K562 (cell line): Measurements from ENCODE around the gene FITM2. TPM values are rescaled to one million over a fixed set of nuclear protein-coding genes. Genes with fewer than 3 reads are reported as not detected.
"Not testable (repeated sequence)": the region's sequence is repeated elsewhere in the genome, so short reads cannot be mapped to it uniquely, and the experiment has no call there.

Source experiments
- ATAC-seq: fragments of 200-7000 bp; cut with Tn5 transposase; 3 replicates; pipeline ENCODE4 v1.9.1; 2020; ENCODE audit warnings: moderate library complexity
- BruUV-seq: library from RNA; stranded (reverse); fragments of 400-500 nt; replicated peaks from 2 replicates; lab custom pipeline; 2021; lab: Mats Ljungman, UMichigan
- CTCF ChIA-PET: fragments of 300-600 bp; formaldehyde crosslinking; extraction: SDS; loops from one replicate; lab custom pipeline; 2021; ENCODE audit warnings: low intra/inter-chr PET ratio; lab: Yijun Ruan, JAX
- POLR2A ChIA-PET: fragments of 300-600, 350-650 bp; sonication (Branson Sonifier 250); formaldehyde crosslinking; extraction: SDS; loops from one replicate; lab custom pipeline; 2021; ENCODE audit warnings: antibody characterized with exemption, inconsistent platforms; lab: Yijun Ruan, JAX
- DNase-seq, 4 experiments: peaks; one replicate each; pipeline versions ENCODE4 v3.0.0 to v3.0.0-alpha.2; 2011 to 2018; ENCODE audit warnings: low spot score in 3 of 4, mixed read lengths in 3 of 4; ENCODE audit errors: extremely low read depth in 1 of 4
- FAIRE-seq: peaks from 2 replicates; lab custom pipeline; 2011; peaks lifted over from hg19 to GRCh38; lab: Jason Lieb, UNC
- H2AFZ ChIP-seq: 2 replicates; pipeline ENCODE4 v1.6.0; 2011; ENCODE audit warnings: low read depth, low read length, control low read depth, inconsistent platforms
- H3K27ac ChIP-seq: fragments of 200-600 bp; 3 replicates; pipeline ENCODE4 v1.8.0; 2011; ENCODE audit warnings: low read depth, mild to moderate bottlenecking, control low read depth, inconsistent platforms, low read length, moderate library complexity, mixed read lengths; ENCODE audit errors: extremely low read depth
- H3K27me3 ChIP-seq, 2 experiments: fragments of 300-600 bp in 1 of 2; 2 replicates in 1 of 2; 3 replicates in 1 of 2; pipeline versions ENCODE4 v1.6.0 to v1.8.0; 2011; ENCODE audit warnings: inconsistent platforms in 2 of 2, low read length in 2 of 2, mild to moderate bottlenecking in 1 of 2, mixed read lengths in 1 of 2, moderate library complexity in 1 of 2; ENCODE audit not compliant: control insufficient read depth in 2 of 2, insufficient read depth in 2 of 2
- H3K36me3 ChIP-seq: fragments of 300-600 bp; 3 replicates; pipeline ENCODE4 v1.8.0; 2011; ENCODE audit warnings: mild to moderate bottlenecking, low read length, inconsistent platforms; ENCODE audit not compliant: control insufficient read depth, insufficient read depth
- H3K4me1 ChIP-seq, 2 experiments: fragments of 200-600 bp in 1 of 2; replicated peaks in 1 of 2; 2 replicates in 1 of 2; 3 replicates in 1 of 2; pipeline versions ENCODE4 v1.5.1 to v1.8.0; 2011; ENCODE audit warnings: inconsistent platforms in 2 of 2, low read length in 2 of 2, mild to moderate bottlenecking in 1 of 2, mixed read lengths in 1 of 2, moderate library complexity in 1 of 2; ENCODE audit not compliant: control insufficient read depth in 2 of 2, insufficient read depth in 2 of 2
- H3K4me2 ChIP-seq: 2 replicates; pipeline ENCODE4 v1.6.1; 2011; ENCODE audit warnings: low read length, control low read depth, inconsistent platforms, mixed read lengths; ENCODE audit not compliant: insufficient read depth
- H3K4me3 ChIP-seq: fragments of 200-600 bp; sonication (generic), shearing (Covaris generic); 2 replicates; pipeline ENCODE4 v1.5.1; 2016; ENCODE audit warnings: control low read depth, inconsistent platforms
- H3K79me2 ChIP-seq: fragments of 200-600 bp; 3 replicates; pipeline ENCODE4 v1.8.0; 2011; ENCODE audit warnings: low read length, inconsistent platforms; ENCODE audit not compliant: control insufficient read depth, insufficient read depth
- H3K9ac ChIP-seq, 2 experiments: 2 replicates each; pipeline versions ENCODE4 v1.6.0 to v1.6.1; 2011; ENCODE audit warnings: low read depth in 2 of 2, low read length in 2 of 2, control low read depth in 1 of 2, inconsistent platforms in 1 of 2, mild to moderate bottlenecking in 1 of 2, mixed read lengths in 1 of 2; ENCODE audit not compliant: insufficient read depth in 1 of 2
- H3K9me1 ChIP-seq: one replicate; pipeline ENCODE4 v1.6.0; 2011; ENCODE audit warnings: inconsistent platforms, mild to moderate bottlenecking, low read length, moderate library complexity; ENCODE audit not compliant: control insufficient read depth, insufficient read depth
- H3K9me3 ChIP-seq: replicated peaks from 2 replicates; pipeline ENCODE4 v1.5.1; 2011; ENCODE audit warnings: low read depth, low read length, inconsistent platforms; ENCODE audit not compliant: control insufficient read depth, insufficient read depth
- H4K20me1 ChIP-seq: replicated peaks from 2 replicates; pipeline ENCODE4 v1.6.1; 2011; ENCODE audit warnings: low read length, inconsistent platforms, mixed read lengths; ENCODE audit not compliant: control insufficient read depth, insufficient read depth
- BCOR ChIP-seq: fragments of 450-650 bp; IDR thresholded peaks from 2 replicates; pipeline ENCODE4 v1.6.1; 2016
- ESRRA ChIP-seq: fragments of 450-650 bp; IDR thresholded peaks from 2 replicates; pipeline ENCODE4 v1.6.1; 2014; ENCODE audit warnings: low read depth, mild to moderate bottlenecking, moderate library complexity, borderline replicate concordance
- HEY1 ChIP-seq: fragments of 250-450 bp; sonication (Bioruptor Pico); IDR thresholded peaks from 2 replicates; pipeline ENCODE4 v1.5.0; 2020; ENCODE audit warnings: mild to moderate bottlenecking, moderate library complexity, borderline replicate concordance
- MTA1 ChIP-seq: fragments of 450-650 bp; IDR thresholded peaks from 2 replicates; pipeline ENCODE4 v1.6.1; 2017; ENCODE audit warnings: borderline replicate concordance
- RBM25 ChIP-seq: fragments of 200-400 bp; formaldehyde crosslinking; IDR thresholded peaks from 2 replicates; pipeline ENCODE4 v1.6.1; 2018; ENCODE audit warnings: low read length, low read depth, moderate library complexity; ENCODE audit not compliant: severe bottlenecking
- RNF2 ChIP-seq: sonication (generic); IDR thresholded peaks from 2 replicates; pipeline ENCODE4 v1.6.1; 2016
- SIX5 ChIP-seq, 2 experiments: IDR thresholded peaks; 2 replicates each; pipeline ENCODE4 v1.6.1; 2011; ENCODE audit warnings: low read length in 2 of 2, borderline replicate concordance in 1 of 2, low read depth in 1 of 2, mild to moderate bottlenecking in 1 of 2, moderate library complexity in 1 of 2; ENCODE audit not compliant: insufficient read depth in 1 of 2
- ZKSCAN1 ChIP-seq: fragments of 150-350 bp; IDR thresholded peaks from 2 replicates; pipeline ENCODE4 v1.6.1; 2016; ENCODE audit warnings: low read depth, low read length
- WGBS: fragments of 100-300 bp; shearing (Covaris generic); methylation state at CpG from one replicate; pipeline ENCODE4 v1.1.6; 2016; ENCODE audit warnings: low coverage, mixed read lengths; ENCODE audit not compliant: insufficient coverage; ENCODE audit errors: missing lambda C conversion rate; 5-methylcytosine and 5-hydroxymethylcytosine counted together
- in situ Hi-C: fragments of 300-500 bp; cut with MboI; formaldehyde crosslinking; loops from 4 replicates; pipeline ENCODE4 v1.15.0; 2018; ENCODE audit warnings: inconsistent platforms, mixed read lengths
- intact Hi-C: fragments of 100-400 bp; cut with micrococcal nuclease; formaldehyde crosslinking; loops from 2 replicates; pipeline ENCODE4 v1.14.2; 2022
- polyA plus RNA-seq, 8 experiments: library from polyadenylated mRNA; depleted of rRNA in 4 of 8; stranded (reverse) in 5 of 8; unstranded in 3 of 8; fragments of >200 nt; fragmentation: Nextera tagmentation in 2 of 8; fragmentation: Illumina TruSeq in 1 of 8; extraction: Ambion mirVana in 2 of 8; extraction: Trizol in 1 of 8; gene quantifications; 2 replicates each; pipeline versions ENCODE4 v1.2.1 to v1.2.3, GENCODE V29; 2011 to 2014; ENCODE audit warnings: inconsistent platforms in 1 of 8, missing spikeins in 1 of 8
- total RNA-seq, 7 experiments: library from RNA; depleted of rRNA in 6 of 7; stranded (reverse); fragments of >200 nt in 6 of 7; fragmentation: Illumina TruSeq in 2 of 7; extraction: Trizol in 2 of 7; gene quantifications; 2 replicates each; pipeline versions ENCODE4 v1.2.1 to v1.2.3, GENCODE V29; 2011 to 2021; ENCODE audit warnings: low replicate concordance in 1 of 7
- TF ChIP-seq, protein P1 (sequence below): sonication (generic); formaldehyde crosslinking; IDR thresholded peaks from 2 replicates; pipeline ENCODE4 v1.8.1; 2023; ENCODE audit warnings: mild to moderate bottlenecking, missing genetic modification reagents, moderate library complexity
- TF ChIP-seq, protein P2 (sequence below): fragments of 250-450 bp; sonication (Bioruptor Pico); IDR thresholded peaks from 2 replicates; pipeline ENCODE4 v1.5.1; 2021; ENCODE audit warnings: mild to moderate bottlenecking

The FITM2 gene
- total and polyA plus RNA-seq, 9 of the 15 experiments (the other 6 are each of a cell fraction or from before 2014, with no cell fraction given), result 0.64 to 2.8 (median 1.8) TPM

DNA sequence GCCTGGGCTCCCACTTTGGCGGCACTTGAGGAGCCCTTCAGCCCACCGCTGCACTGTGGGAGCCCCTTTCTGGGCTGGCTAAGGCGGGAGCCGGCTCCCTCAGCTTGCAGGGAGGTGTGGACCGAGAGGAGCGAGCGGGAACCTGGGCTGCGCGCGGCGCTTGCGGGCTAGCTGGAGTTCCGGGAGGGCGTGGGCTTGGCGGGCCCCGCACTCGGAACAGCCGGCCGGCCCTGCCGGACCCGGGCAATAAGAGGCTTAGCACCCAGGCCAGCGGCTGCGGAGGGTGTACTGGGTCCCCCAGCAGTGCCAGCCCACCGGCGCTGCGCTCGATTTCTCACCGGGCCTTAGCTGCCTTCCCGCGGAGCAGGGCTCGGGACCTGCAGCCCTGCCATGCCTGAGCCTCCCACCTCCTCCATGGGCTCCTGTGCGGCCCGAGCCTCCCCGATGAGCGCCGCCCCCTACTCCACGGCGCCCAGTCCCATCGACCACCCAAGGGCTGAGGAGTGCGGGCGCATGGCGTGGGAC is 11.9 kb downstream of the FITM2 start:
- H3K9me3 ChIP-seq, H3K9me1 ChIP-seq, H2AFZ ChIP-seq, H3K79me2 ChIP-seq, H3K4me1 ChIP-seq, BruUV-seq, H4K20me1 ChIP-seq, H3K4me3 ChIP-seq, DNase-seq, H3K27ac ChIP-seq, in situ Hi-C loops, H3K4me2 ChIP-seq, H3K9ac ChIP-seq, H3K36me3 ChIP-seq, CTCF ChIA-PET, intact Hi-C loops, ATAC-seq, FAIRE-seq: not testable (repeated sequence)
- 55% methylated on average over 20 of the region's 42 CpGs for WGBS
- H3K27me3 ChIP-seq, result peaks cover 3 to 23% of the 10 kb centered on the region in 2 experiments; a peak in 2 of 5 replicates
- POLR2A ChIA-PET, result interaction anchor here (0.9 kb wide), 1 partner anchor 23 kb away, joined by 3 read pairs; no protein-coding TSS in a partner anchor

DNA sequence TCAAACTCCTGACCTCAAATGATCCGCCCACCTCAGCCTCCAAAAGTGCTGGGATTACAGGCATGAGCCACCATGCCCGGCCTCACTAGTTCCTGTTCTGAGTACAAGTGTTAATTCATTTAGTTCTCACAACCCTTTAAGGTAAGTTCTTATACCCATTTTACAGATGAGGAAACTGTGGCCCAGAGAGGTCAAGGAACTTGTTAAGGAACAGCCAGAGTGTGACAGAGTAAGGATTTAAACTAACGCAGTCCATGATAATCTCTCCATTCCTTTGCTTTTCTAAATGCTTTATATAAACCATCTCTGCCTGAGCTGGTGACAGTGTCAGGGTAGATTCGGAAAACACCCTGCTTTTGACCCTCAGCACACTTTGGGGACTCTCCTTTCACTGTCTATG is 13.3 kb downstream of the FITM2 start:
- ATAC-seq (no peak), DNase-seq (no peak), FAIRE-seq (no peak)
- H2AFZ ChIP-seq, result no peak overlapping the region
- H3K9me1 ChIP-seq, result no peaks in the 10 kb centered on the region
- no peaks in the 10 kb centered on the region for H3K9me3 ChIP-seq
- 3% methylated on average over 4 of the region's 4 CpGs for WGBS
- H3K27ac ChIP-seq, result no peak overlapping the region
- H3K4me3 ChIP-seq, result no peak overlapping the region
- CTCF ChIA-PET, result no interaction called here
- no peaks in the 10 kb centered on the region for H3K36me3 ChIP-seq
- no peak overlapping the region for H3K9ac ChIP-seq
- POLR2A ChIA-PET, result interaction anchor here (0.9 kb wide), 1 partner anchor 25 kb away, joined by 3 read pairs; no protein-coding TSS in a partner anchor
- no TSS peak for BruUV-seq
- in situ Hi-C loops (no loop called here), intact Hi-C loops (no loop called here)
- no peaks in the 10 kb centered on the region for H3K79me2 ChIP-seq
- no peak overlapping the region for H3K4me2 ChIP-seq
- H3K4me1 ChIP-seq, result no peaks in the 10 kb centered on the region
- H4K20me1 ChIP-seq, result no peaks in the 10 kb centered on the region
- H3K27me3 ChIP-seq, result peaks cover 5 to 28% of the 10 kb centered on the region in 2 experiments; a peak in 3 of 5 replicates
- TF ChIP-seq RBM25 (peak; percentile 88), RNF2 (no peak), ZKSCAN1 (no peak), SIX5 (IDR thresholded peaks at IDR 0.05; ENCODE audit: borderline replicate concordance in 1 of 2, insufficient read depth in 1 of 2, low read depth in 1 of 2, low read length in 2 of 2) (no peak), ESRRA (peak; percentile 62; the same call in 1 of the 2 replicates), HEY1 (CRISPR knock-in tag) (no peak), MTA1 (no peak), BCOR (peak; percentile 85)
- TF ChIP-seq, protein P1, sequence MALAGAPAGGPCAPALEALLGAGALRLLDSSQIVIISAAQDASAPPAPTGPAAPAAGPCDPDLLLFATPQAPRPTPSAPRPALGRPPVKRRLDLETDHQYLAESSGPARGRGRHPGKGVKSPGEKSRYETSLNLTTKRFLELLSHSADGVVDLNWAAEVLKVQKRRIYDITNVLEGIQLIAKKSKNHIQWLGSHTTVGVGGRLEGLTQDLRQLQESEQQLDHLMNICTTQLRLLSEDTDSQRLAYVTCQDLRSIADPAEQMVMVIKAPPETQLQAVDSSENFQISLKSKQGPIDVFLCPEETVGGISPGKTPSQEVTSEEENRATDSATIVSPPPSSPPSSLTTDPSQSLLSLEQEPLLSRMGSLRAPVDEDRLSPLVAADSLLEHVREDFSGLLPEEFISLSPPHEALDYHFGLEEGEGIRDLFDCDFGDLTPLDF, result no peak
- TF ChIP-seq, protein P2, sequence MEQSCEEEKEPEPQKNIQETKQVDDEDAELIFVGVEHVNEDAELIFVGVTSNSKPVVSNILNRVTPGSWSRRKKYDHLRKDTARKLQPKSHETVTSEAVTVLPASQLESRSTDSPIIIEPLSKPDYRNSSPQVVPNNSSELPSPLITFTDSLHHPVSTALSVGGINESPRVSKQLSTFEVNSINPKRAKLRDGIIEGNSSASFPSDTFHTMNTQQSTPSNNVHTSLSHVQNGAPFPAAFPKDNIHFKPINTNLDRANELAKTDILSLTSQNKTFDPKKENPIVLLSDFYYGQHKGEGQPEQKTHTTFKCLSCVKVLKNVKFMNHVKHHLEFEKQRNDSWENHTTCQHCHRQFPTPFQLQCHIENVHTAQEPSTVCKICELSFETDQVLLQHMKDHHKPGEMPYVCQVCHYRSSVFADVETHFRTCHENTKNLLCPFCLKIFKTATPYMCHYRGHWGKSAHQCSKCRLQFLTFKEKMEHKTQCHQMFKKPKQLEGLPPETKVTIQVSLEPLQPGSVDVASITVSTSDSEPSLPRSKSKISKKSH (CRISPR knock-in tag), result no peak
